Neural cell (in vitro differentiated cells): ENCODE data around the gene ST6GALNAC2. TPM values are rescaled to one million over a fixed set of nuclear protein-coding genes. Genes with fewer than 3 reads are reported as not detected.

ENCODE experiments used
- H2AFZ ChIP-seq: fragments of 200-600, 300-800 bp; sonication (generic), shearing (Covaris generic); 2 replicates; pipeline ENCODE4 v1.6.0; 2014; ENCODE audit warnings: low read depth, mild to moderate bottlenecking, antibody characterized with exemption, low read length, moderate library complexity
- H3F3A ChIP-seq: fragments of 200-600 bp; shearing (Covaris generic); 2 replicates; pipeline ENCODE4 v1.6.1; 2016; ENCODE audit warnings: mild to moderate bottlenecking, moderate library complexity, mixed read lengths, antibody characterized with exemption, low read length; ENCODE audit not compliant: insufficient read depth, poor library complexity, severe bottlenecking
- H3K27ac ChIP-seq: fragments of 200-600, 300-800 bp; sonication (generic), shearing (Covaris generic); 2 replicates; pipeline ENCODE4 v1.5.1; 2014; ENCODE audit warnings: mild to moderate bottlenecking, low read length, moderate library complexity
- H3K27me3 ChIP-seq: fragments of 300-800, 200-600 bp; sonication (generic), shearing (Covaris generic); 2 replicates; pipeline ENCODE4 v1.6.0; 2014; ENCODE audit warnings: mild to moderate bottlenecking, low read depth, low read length, moderate library complexity; ENCODE audit not compliant: insufficient read depth
- H3K36me3 ChIP-seq: fragments of 300-800, 200-600 bp; sonication (generic), shearing (Covaris generic); 2 replicates; pipeline ENCODE4 v1.5.1; 2014; ENCODE audit warnings: mild to moderate bottlenecking, antibody characterized with exemption, low read length, moderate library complexity; ENCODE audit not compliant: insufficient read depth
- H3K4me2 ChIP-seq: fragments of 300-800, 200-600 bp; sonication (generic), shearing (Covaris generic); 2 replicates; pipeline ENCODE4 v1.6.0; 2014; ENCODE audit warnings: mild to moderate bottlenecking, low read length
- H3K4me3 ChIP-seq: fragments of 300-800, 200-600 bp; sonication (generic), shearing (Covaris generic); 2 replicates; pipeline ENCODE4 v1.5.1; 2014; ENCODE audit warnings: mild to moderate bottlenecking, low read length, moderate library complexity
- H3K79me2 ChIP-seq: fragments of 200-600 bp; shearing (Covaris generic); replicated peaks from 2 replicates; pipeline ENCODE4 v1.6.0; 2014; ENCODE audit warnings: mild to moderate bottlenecking, low read length, moderate library complexity; ENCODE audit not compliant: insufficient read depth
- H3K9ac ChIP-seq: fragments of 300-800, 200-600 bp; sonication (generic), shearing (Covaris generic); 2 replicates; pipeline ENCODE4 v1.6.1; 2016; ENCODE audit warnings: mild to moderate bottlenecking, low read length, mixed read lengths
- H3K9me2 ChIP-seq: fragments of 200-600 bp; shearing (Covaris generic); 2 replicates; pipeline ENCODE4 v1.6.1; 2016; ENCODE audit warnings: mild to moderate bottlenecking, low read length, mixed read lengths; ENCODE audit not compliant: insufficient read depth
- H3K9me3 ChIP-seq: fragments of 200-600, 300-800 bp; sonication (generic), shearing (Covaris generic); 2 replicates; pipeline ENCODE4 v1.6.1; 2016; ENCODE audit warnings: mild to moderate bottlenecking, mixed run types, low read length, moderate library complexity, mixed read lengths
- H4K20me1 ChIP-seq: fragments of 200-600 bp; shearing (Covaris generic); 2 replicates; pipeline ENCODE4 v1.6.1; 2016; ENCODE audit warnings: mild to moderate bottlenecking, mixed run types; ENCODE audit not compliant: insufficient read depth
- CTCF ChIP-seq: fragments of 450-650 bp; IDR thresholded peaks from 2 replicates; pipeline ENCODE4 v1.5.1; 2014; ENCODE audit warnings: antibody characterized with exemption, mild to moderate bottlenecking, moderate library complexity; ENCODE audit not compliant: poor library complexity, severe bottlenecking
- EP300 ChIP-seq: fragments of 450-650 bp; conservative IDR thresholded peaks from 2 replicates; pipeline ENCODE4 v1.6.1; 2014; ENCODE audit warnings: antibody characterized with exemption, mild to moderate bottlenecking, moderate library complexity; ENCODE audit not compliant: poor library complexity, severe bottlenecking
- EZH2 ChIP-seq: fragments of 200-600, 300-800 bp; shearing (Covaris generic), sonication (generic); IDR thresholded peaks from 2 replicates; pipeline ENCODE4 v1.6.1; 2014; ENCODE audit warnings: antibody characterized with exemption, low read length, borderline replicate concordance, mild to moderate bottlenecking; ENCODE audit not compliant: insufficient read depth, poor library complexity, severe bottlenecking
- MXI1 ChIP-seq: fragments of 450-650 bp; conservative IDR thresholded peaks from 2 replicates; pipeline ENCODE4 v1.6.1; 2014; ENCODE audit warnings: antibody characterized with exemption, mild to moderate bottlenecking; ENCODE audit not compliant: poor library complexity, severe bottlenecking
- POLR2AphosphoS5 ChIP-seq: IDR thresholded peaks from 2 replicates; pipeline ENCODE4 v1.6.1; 2012
- RAD21 ChIP-seq: fragments of 450-650 bp; conservative IDR thresholded peaks from 2 replicates; pipeline ENCODE4 v1.6.1; 2014; ENCODE audit warnings: antibody characterized with exemption, mild to moderate bottlenecking, moderate library complexity
- REST ChIP-seq: IDR thresholded peaks from 2 replicates; pipeline ENCODE4 v1.6.1; 2012; ENCODE audit warnings: borderline replicate concordance
- SMC3 ChIP-seq: fragments of 450-650 bp; conservative IDR thresholded peaks from 2 replicates; pipeline ENCODE4 v1.6.1; 2014; ENCODE audit warnings: antibody characterized with exemption, mild to moderate bottlenecking, moderate library complexity; ENCODE audit not compliant: poor library complexity
- TAF1 ChIP-seq: IDR thresholded peaks from 2 replicates; pipeline ENCODE4 v1.6.1; 2012; ENCODE audit warnings: low read depth
- polyA plus RNA-seq: library from polyadenylated mRNA; depleted of rRNA; stranded (reverse); fragments of >200 nt; gene quantifications from 2 replicates; pipeline ENCODE4 v1.2.3, GENCODE V29; 2014

The ST6GALNAC2 gene
- polyA plus RNA-seq, 1 donor from 2014 or later: not detected

GRCh38 chr17:76521262-76521661, 64.4 kb downstream of the ST6GALNAC2 start:
- Histone ChIP-seq H3K27me3 (no peaks in the 10 kb centered on the region), H4K20me1 (no peaks in the 10 kb centered on the region), H3K4me3 (no peak overlapping the region), H3F3A (no peaks in the 10 kb centered on the region), H3K9me2 (no peaks in the 10 kb centered on the region), H3K79me2 (no peaks in the 10 kb centered on the region), H3K9ac (no peak overlapping the region), H3K27ac (no peak overlapping the region), H3K4me2 (no peak overlapping the region), H2AFZ (no peak overlapping the region), H3K9me3 (no peaks in the 10 kb centered on the region), H3K36me3 (no peaks in the 10 kb centered on the region)
- TF ChIP-seq POLR2AphosphoS5 (no peak), MXI1 (no peak), TAF1 (no peak), RAD21 (no peak), EP300 (no peak), EZH2 (no peak), CTCF (no peak), SMC3 (no peak), REST (no peak)

GRCh38 chr17:76519048-76519966, 66.4 kb downstream of the ST6GALNAC2 start:
- no peaks in the 10 kb centered on the region for H3K27me3 ChIP-seq
- no peak overlapping the region for H2AFZ ChIP-seq

More at GRCh38 chr17:76519048-76519966, 66.4 kb downstream of the ST6GALNAC2 start:
- Histone ChIP-seq H3F3A (no peaks in the 10 kb centered on the region), H4K20me1 (no peaks in the 10 kb centered on the region), H3K4me2 (no peak overlapping the region), H3K4me3 (no peak overlapping the region), H3K79me2 (no peaks in the 10 kb centered on the region), H3K36me3 (no peaks in the 10 kb centered on the region), H3K9me2 (no peaks in the 10 kb centered on the region), H3K27ac (no peak overlapping the region), H3K9me3 (no peaks in the 10 kb centered on the region), H3K9ac (no peak overlapping the region)
- no peak for TF ChIP-seq REST
- no peak for TF ChIP-seq CTCF
- no peak for TF ChIP-seq SMC3
- TF ChIP-seq EP300: no peak
- TF ChIP-seq EZH2: no peak
- TF ChIP-seq MXI1: no peak
- no peak for TF ChIP-seq POLR2AphosphoS5
- TF ChIP-seq TAF1: no peak
- no peak for TF ChIP-seq RAD21
